Vagina (tissue), 2 donors: ENCODE measurements around the gene AGR2. TPM values are rescaled to one million over a fixed set of nuclear protein-coding genes. Genes with fewer than 3 reads are reported as not detected.

ENCODE experiments used
- DNase-seq, 2 donors: peaks; one replicate each; pipeline ENCODE4 v3.0.0-alpha.2; 2017; ENCODE audit errors: extremely low spot score in 2 of 2
- H3K27ac ChIP-seq: fragments of 200-600 bp; sonication (generic); one replicate; pipeline ENCODE4 v1.5.1; 2019
- H3K27me3 ChIP-seq: fragments of 200-600 bp; sonication (generic); one replicate; pipeline ENCODE4 v1.5.1; 2019
- H3K36me3 ChIP-seq, 2 donors: fragments of 200-600 bp; sonication (generic); one replicate each; pipeline ENCODE4 v1.5.1; 2017 to 2019
- H3K4me1 ChIP-seq: fragments of 200-600 bp; sonication (generic); one replicate; pipeline ENCODE4 v1.5.1; 2019
- H3K4me3 ChIP-seq, 2 donors: fragments of 200-600 bp; sonication (generic); 1 replicate in 1 of 2; 2 replicates in 1 of 2; pipeline ENCODE4 v1.5.1; 2016 to 2019
- H3K9me3 ChIP-seq: fragments of 200-600 bp; sonication (generic); one replicate; pipeline ENCODE4 v1.5.1; 2019
- POLR2A ChIP-seq, 2 donors: fragments of 450-650 bp; IDR thresholded peaks; one replicate each; pipeline ENCODE4 v1.6.1; 2017; ENCODE audit warnings: antibody characterized with exemption in 2 of 2, mild to moderate bottlenecking in 2 of 2, moderate library complexity in 2 of 2
- POLR2AphosphoS5 ChIP-seq, 2 donors: sonication (generic); formaldehyde crosslinking; IDR thresholded peaks; one replicate each; pipeline ENCODE4 v1.9.0; 2017; ENCODE audit warnings: antibody characterized with exemption in 2 of 2, mild to moderate bottlenecking in 2 of 2, low read depth in 1 of 2; ENCODE audit not compliant: insufficient read depth in 1 of 2
- intact Hi-C: fragments of 100-400 bp; cut with DNase I; formaldehyde crosslinking; loops from one replicate; pipeline ENCODE4 v1.15.1; 2023
- total RNA-seq: library from RNA; depleted of rRNA; stranded (reverse); fragments of >200 nt; gene quantifications from one replicate; pipeline ENCODE4 v1.2.3, GENCODE V29; 2016
- TF ChIP-seq, protein P1 (sequence below), 3 experiments: fragments of 450-650 bp in 2 of 3; fragments of 200-600 bp in 1 of 3; sonication (generic) in 1 of 3; IDR thresholded peaks; one replicate each; pipeline ENCODE4 v1.5.1; 2017 to 2019; ENCODE audit warnings: antibody characterized with exemption in 3 of 3, mild to moderate bottlenecking in 2 of 3, moderate library complexity in 2 of 3

AGR2 gene
- total RNA-seq, 1 donor from 2014 or later: not detected

GRCh38 chr7:16847381-16847860, 42.6 kb upstream of the AGR2 start:
- Histone ChIP-seq H3K9me3 (no peaks in the 10 kb centered on the region), H3K36me3 (no peaks in the 10 kb centered on the region), H3K4me1 (peaks cover 14% of the 10 kb centered on the region), H3K4me3 (no peak overlapping the region), H3K27ac (no peak overlapping the region), H3K27me3 (no peaks in the 10 kb centered on the region)
- DNase-seq: no peak
- intact Hi-C loops: no loop called here
- TF ChIP-seq POLR2A (IDR thresholded peaks at IDR 0.05): no peak
- TF ChIP-seq, protein P1, sequence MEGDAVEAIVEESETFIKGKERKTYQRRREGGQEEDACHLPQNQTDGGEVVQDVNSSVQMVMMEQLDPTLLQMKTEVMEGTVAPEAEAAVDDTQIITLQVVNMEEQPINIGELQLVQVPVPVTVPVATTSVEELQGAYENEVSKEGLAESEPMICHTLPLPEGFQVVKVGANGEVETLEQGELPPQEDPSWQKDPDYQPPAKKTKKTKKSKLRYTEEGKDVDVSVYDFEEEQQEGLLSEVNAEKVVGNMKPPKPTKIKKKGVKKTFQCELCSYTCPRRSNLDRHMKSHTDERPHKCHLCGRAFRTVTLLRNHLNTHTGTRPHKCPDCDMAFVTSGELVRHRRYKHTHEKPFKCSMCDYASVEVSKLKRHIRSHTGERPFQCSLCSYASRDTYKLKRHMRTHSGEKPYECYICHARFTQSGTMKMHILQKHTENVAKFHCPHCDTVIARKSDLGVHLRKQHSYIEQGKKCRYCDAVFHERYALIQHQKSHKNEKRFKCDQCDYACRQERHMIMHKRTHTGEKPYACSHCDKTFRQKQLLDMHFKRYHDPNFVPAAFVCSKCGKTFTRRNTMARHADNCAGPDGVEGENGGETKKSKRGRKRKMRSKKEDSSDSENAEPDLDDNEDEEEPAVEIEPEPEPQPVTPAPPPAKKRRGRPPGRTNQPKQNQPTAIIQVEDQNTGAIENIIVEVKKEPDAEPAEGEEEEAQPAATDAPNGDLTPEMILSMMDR (IDR thresholded peaks at IDR 0.05): no peak

GRCh38 chr7:16846601-16847165, 41.9 kb upstream of the AGR2 start:
- intact Hi-C loops: no loop called here

GRCh38 chr7:16845746-16846145, 40.9 kb upstream of the AGR2 start:
- no peak overlapping the region for H3K27ac ChIP-seq
- H3K4me3 ChIP-seq: no peak overlapping the region
- no peaks in the 10 kb centered on the region for H3K9me3 ChIP-seq
- H3K4me1 ChIP-seq: peaks cover 14% of the 10 kb centered on the region
- H3K36me3 ChIP-seq: no peaks in the 10 kb centered on the region
- DNase-seq: no peak
- TF ChIP-seq POLR2AphosphoS5 (IDR thresholded peaks at IDR 0.05; ENCODE audit: insufficient read depth in 1 of 2, low read depth in 1 of 2): no peak
- no peak for TF ChIP-seq POLR2A (IDR thresholded peaks at IDR 0.05)
- TF ChIP-seq, protein P1 (IDR thresholded peaks at IDR 0.05): no peak
- intact Hi-C loops: no loop called here
- H3K27me3 ChIP-seq: no peaks in the 10 kb centered on the region

More at GRCh38 chr7:16846601-16847165, 41.9 kb upstream of the AGR2 start:
- no peak overlapping the region for H3K27ac ChIP-seq
- peaks cover 14% of the 10 kb centered on the region for H3K4me1 ChIP-seq
- TF ChIP-seq, protein P1 (IDR thresholded peaks at IDR 0.05): no peak
- TF ChIP-seq POLR2A (IDR thresholded peaks at IDR 0.05) (no peak), POLR2AphosphoS5 (IDR thresholded peaks at IDR 0.05; ENCODE audit: insufficient read depth in 1 of 2, low read depth in 1 of 2) (no peak)
- H3K9me3 ChIP-seq: no peaks in the 10 kb centered on the region
- no peaks in the 10 kb centered on the region for H3K27me3 ChIP-seq
- no peak for DNase-seq
- no peaks in the 10 kb centered on the region for H3K36me3 ChIP-seq
- no peak overlapping the region for H3K4me3 ChIP-seq

DNA sequence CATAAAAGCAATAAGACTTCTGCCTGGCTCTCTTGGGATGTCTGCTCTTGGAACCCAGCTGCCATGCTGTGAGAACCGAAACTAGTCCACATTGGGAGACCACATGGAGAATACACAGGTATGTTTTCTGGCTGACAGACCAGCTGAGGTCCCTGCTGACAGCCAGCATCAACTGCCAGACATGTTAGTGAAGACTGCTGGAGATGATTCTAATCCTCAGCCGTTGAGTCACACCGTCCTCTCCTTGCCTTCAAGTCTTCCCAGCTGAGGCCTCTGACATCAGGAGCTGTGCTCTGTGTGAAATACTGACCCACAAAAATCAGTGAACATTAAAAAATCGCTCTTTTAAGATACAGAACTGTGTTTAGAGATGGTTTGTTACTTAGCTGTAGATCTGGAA, 36.9 kb upstream of the AGR2 start:
- Histone ChIP-seq H3K4me3 (no peak overlapping the region), H3K4me1 (peaks cover 6% of the 10 kb centered on the region), H3K27ac (no peak overlapping the region), H3K36me3 (no peaks in the 10 kb centered on the region), H3K27me3 (no peaks in the 10 kb centered on the region), H3K9me3 (no peaks in the 10 kb centered on the region)
- no peak for DNase-seq
- intact Hi-C loops: no loop called here
- no peak for TF ChIP-seq POLR2AphosphoS5 (IDR thresholded peaks at IDR 0.05; ENCODE audit: insufficient read depth in 1 of 2, low read depth in 1 of 2)
- TF ChIP-seq, protein P1 (IDR thresholded peaks at IDR 0.05): no peak
- TF ChIP-seq POLR2A (IDR thresholded peaks at IDR 0.05): no peak

DNA sequence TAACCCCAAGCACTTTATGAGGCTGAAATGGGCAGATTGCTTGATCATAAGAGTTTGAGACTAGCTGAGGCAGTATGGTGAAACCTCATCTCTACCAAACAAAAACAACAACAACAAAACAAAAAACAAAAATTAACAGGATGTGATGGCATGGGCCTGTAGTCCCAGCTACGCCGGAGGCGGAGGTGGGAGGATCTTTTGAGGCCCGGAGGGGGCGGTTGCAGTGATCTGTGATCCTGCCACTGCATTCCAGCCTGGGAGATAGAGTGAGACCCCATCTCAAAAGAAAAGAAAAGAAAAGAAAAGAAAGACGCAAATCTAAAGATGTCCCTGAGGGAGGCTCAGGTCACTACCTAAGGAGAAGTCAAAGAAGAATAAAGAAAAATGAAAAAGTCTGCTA, 35.3 kb upstream of the AGR2 start:
- Histone ChIP-seq H3K36me3 (no peaks in the 10 kb centered on the region), H3K4me3 (no peak overlapping the region), H3K9me3 (no peaks in the 10 kb centered on the region), H3K4me1 (no peaks in the 10 kb centered on the region), H3K27me3 (no peaks in the 10 kb centered on the region), H3K27ac (no peak overlapping the region)
- DNase-seq: no peak
- intact Hi-C loops: no loop called here
- TF ChIP-seq POLR2AphosphoS5 (IDR thresholded peaks at IDR 0.05; ENCODE audit: insufficient read depth in 1 of 2, low read depth in 1 of 2): no peak
- TF ChIP-seq, protein P1 (IDR thresholded peaks at IDR 0.05): no peak
- TF ChIP-seq POLR2A (IDR thresholded peaks at IDR 0.05): no peak
